C4-2B (cell line): ENCODE data around the gene LSM3.

Source experiments
- ZFX ChIP-seq: fragments of 450-650 bp; IDR thresholded peaks from 2 replicates; pipeline ENCODE4 v1.6.1; 2017
- TF ChIP-seq, protein P1 (sequence below): fragments of 450-650 bp; conservative IDR thresholded peaks from 2 replicates; pipeline ENCODE4 v1.5.1; 2017; ENCODE audit warnings: mild to moderate bottlenecking

DNA sequence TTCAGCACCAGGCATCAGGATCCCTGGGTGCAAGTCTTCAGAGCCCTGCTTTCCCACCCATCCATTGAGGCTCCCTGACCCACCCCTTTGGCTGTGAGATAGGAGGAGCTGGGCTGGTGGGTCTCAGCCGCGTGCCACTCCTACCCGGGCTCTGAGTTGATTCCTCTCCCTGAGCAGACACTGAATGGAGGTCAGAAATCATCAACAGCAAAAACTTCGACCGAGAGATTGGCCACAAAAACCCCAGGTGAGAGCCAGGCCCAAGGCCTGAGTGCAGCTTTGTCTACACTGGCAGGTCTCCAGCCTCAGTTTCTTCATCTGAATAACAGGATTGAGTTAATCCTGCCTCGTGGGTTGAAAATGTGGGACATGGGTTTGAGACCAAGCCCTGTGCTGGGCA, 45.9 kb upstream of the LSM3 start:
- TF ChIP-seq, protein P1, sequence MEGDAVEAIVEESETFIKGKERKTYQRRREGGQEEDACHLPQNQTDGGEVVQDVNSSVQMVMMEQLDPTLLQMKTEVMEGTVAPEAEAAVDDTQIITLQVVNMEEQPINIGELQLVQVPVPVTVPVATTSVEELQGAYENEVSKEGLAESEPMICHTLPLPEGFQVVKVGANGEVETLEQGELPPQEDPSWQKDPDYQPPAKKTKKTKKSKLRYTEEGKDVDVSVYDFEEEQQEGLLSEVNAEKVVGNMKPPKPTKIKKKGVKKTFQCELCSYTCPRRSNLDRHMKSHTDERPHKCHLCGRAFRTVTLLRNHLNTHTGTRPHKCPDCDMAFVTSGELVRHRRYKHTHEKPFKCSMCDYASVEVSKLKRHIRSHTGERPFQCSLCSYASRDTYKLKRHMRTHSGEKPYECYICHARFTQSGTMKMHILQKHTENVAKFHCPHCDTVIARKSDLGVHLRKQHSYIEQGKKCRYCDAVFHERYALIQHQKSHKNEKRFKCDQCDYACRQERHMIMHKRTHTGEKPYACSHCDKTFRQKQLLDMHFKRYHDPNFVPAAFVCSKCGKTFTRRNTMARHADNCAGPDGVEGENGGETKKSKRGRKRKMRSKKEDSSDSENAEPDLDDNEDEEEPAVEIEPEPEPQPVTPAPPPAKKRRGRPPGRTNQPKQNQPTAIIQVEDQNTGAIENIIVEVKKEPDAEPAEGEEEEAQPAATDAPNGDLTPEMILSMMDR = no peak
- no peak for TF ChIP-seq ZFX
